HepG2 (cell line): Measurements from ENCODE around the gene EPB42. TPM values are rescaled to one million over a fixed set of nuclear protein-coding genes. Genes with fewer than 3 reads are reported as not detected.

Source experiments
- ARNT2 ChIP-seq: sonication (generic); formaldehyde crosslinking; IDR thresholded peaks from 2 replicates; pipeline ENCODE4 v1.8.0; 2022; ENCODE audit warnings: mild to moderate bottlenecking, low read depth, missing genetic modification reagents, moderate library complexity
- CEBPZ ChIP-seq: IDR thresholded peaks from 2 replicates; pipeline ENCODE4 v1.6.1; 2012; ENCODE audit warnings: low read length, improper control_type of control experiment
- EZH2 ChIP-seq: conservative IDR thresholded peaks from 2 replicates; pipeline ENCODE4 v1.6.1; 2012; ENCODE audit warnings: mild to moderate bottlenecking, low read depth, low read length, moderate library complexity
- FOXK2 ChIP-seq: fragments of 450-650 bp; IDR thresholded peaks from 2 replicates; pipeline ENCODE4 v1.6.1; 2016
- GABPA ChIP-seq, 2 experiments: IDR thresholded peaks; 2 replicates each; pipeline ENCODE4 v1.6.1; 2011 to 2016; ENCODE audit warnings: low read depth in 2 of 2, low read length in 1 of 2, missing biosample characterization in 1 of 2, missing genetic modification characterization in 1 of 2
- GMEB1 ChIP-seq: sonication (generic); formaldehyde crosslinking; IDR thresholded peaks from 2 replicates; pipeline ENCODE4 v1.5.1; 2020; ENCODE audit warnings: missing genetic modification reagents, mild to moderate bottlenecking, borderline replicate concordance
- HDAC2 ChIP-seq: sonication (generic); formaldehyde crosslinking; IDR thresholded peaks from 2 replicates; pipeline ENCODE4 v1.4.0; 2020; ENCODE audit warnings: missing genetic modification reagents
- HMG20A ChIP-seq: IDR thresholded peaks from 2 replicates; pipeline ENCODE4 v1.6.1; 2016; ENCODE audit warnings: borderline replicate concordance
- JDP2 ChIP-seq: sonication (generic); formaldehyde crosslinking; IDR thresholded peaks from 2 replicates; pipeline ENCODE4 v1.8.1; 2022; ENCODE audit warnings: missing genetic modification reagents, borderline replicate concordance
- MTF1 ChIP-seq: sonication (generic); formaldehyde crosslinking; IDR thresholded peaks from 2 replicates; pipeline ENCODE4 v1.5.0; 2020; ENCODE audit warnings: missing genetic modification reagents
- NAIF1 ChIP-seq: sonication (generic); formaldehyde crosslinking; IDR thresholded peaks from 2 replicates; pipeline ENCODE4 v1.5.0; 2020; ENCODE audit warnings: mild to moderate bottlenecking, missing genetic modification reagents, borderline replicate concordance
- POLR2G ChIP-seq: fragments of 200-400 bp; formaldehyde crosslinking; IDR thresholded peaks from 2 replicates; pipeline ENCODE4 v1.6.1; 2018; ENCODE audit warnings: mild to moderate bottlenecking, low read depth, low read length, moderate library complexity
- SNAPC5 ChIP-seq: sonication (generic); formaldehyde crosslinking; IDR thresholded peaks from 2 replicates; pipeline ENCODE4 v1.8.1; 2023; ENCODE audit warnings: mild to moderate bottlenecking, missing genetic modification reagents, borderline replicate concordance
- TARDBP ChIP-seq: sonication (generic); formaldehyde crosslinking; IDR thresholded peaks from 2 replicates; pipeline ENCODE4 v1.8.0; 2022; ENCODE audit warnings: mild to moderate bottlenecking, missing genetic modification reagents
- XBP1 ChIP-seq: sonication (generic); formaldehyde crosslinking; IDR thresholded peaks from 2 replicates; pipeline ENCODE4 v1.5.0; 2020; ENCODE audit warnings: missing genetic modification reagents
- ZBTB21 ChIP-seq: sonication (generic); formaldehyde crosslinking; IDR thresholded peaks from 2 replicates; pipeline ENCODE4 v1.4.0; 2020; ENCODE audit warnings: missing genetic modification reagents
- ZMYM4 ChIP-seq: sonication (generic); formaldehyde crosslinking; IDR thresholded peaks from 2 replicates; pipeline ENCODE4 v1.8.1; 2023; ENCODE audit warnings: mild to moderate bottlenecking, missing genetic modification reagents
- ZNF253 ChIP-seq: sonication (generic); formaldehyde crosslinking; IDR thresholded peaks from 2 replicates; pipeline ENCODE4 v1.8.0; 2022; ENCODE audit warnings: mild to moderate bottlenecking, missing genetic modification reagents, borderline replicate concordance
- ZNF280D ChIP-seq: sonication (generic); formaldehyde crosslinking; IDR thresholded peaks from 2 replicates; pipeline ENCODE4 v1.5.1; 2020; ENCODE audit warnings: mild to moderate bottlenecking, missing genetic modification reagents
- ZNF567 ChIP-seq: sonication (generic); formaldehyde crosslinking; IDR thresholded peaks from 2 replicates; pipeline ENCODE4 v1.8.1; 2023; ENCODE audit warnings: mild to moderate bottlenecking, missing genetic modification reagents, borderline replicate concordance
- ZSCAN12 ChIP-seq: sonication (generic); formaldehyde crosslinking; IDR thresholded peaks from 2 replicates; pipeline ENCODE4 v1.9.0; 2021; ENCODE audit warnings: mild to moderate bottlenecking, missing genetic modification reagents
- ZSCAN20 ChIP-seq: sonication (generic); formaldehyde crosslinking; IDR thresholded peaks from 2 replicates; pipeline ENCODE4 v1.4.0; 2020; ENCODE audit warnings: missing genetic modification reagents, mild to moderate bottlenecking, borderline replicate concordance
- polyA plus RNA-seq, 8 experiments: library from polyadenylated mRNA; depleted of rRNA in 3 of 8; stranded (reverse) in 7 of 8; unstranded in 1 of 8; fragments of >200 nt; fragmentation: Illumina TruSeq in 4 of 8; extraction: Trizol in 4 of 8; gene quantifications; 2 replicates each; pipeline versions ENCODE4 v1.2.1 to v1.2.3, GENCODE V29; 2011 to 2016; ENCODE audit warnings: low read depth in 4 of 8, missing spikeins in 1 of 8, mixed read lengths in 1 of 8; ENCODE audit not compliant: insufficient read depth in 1 of 8
- total RNA-seq, 5 experiments: library from RNA; depleted of rRNA; stranded (reverse); fragments of >200 nt; fragmentation: Illumina TruSeq; extraction: Trizol; gene quantifications; 2 replicates each; pipeline ENCODE4 v1.2.3, GENCODE V29; 2016; ENCODE audit warnings: low read depth in 1 of 5

The EPB42 gene
- total and polyA plus RNA-seq, 2 of the 13 experiments (the other 11 are each of a cell fraction or from before 2014, with no cell fraction given) = not detected

DNA sequence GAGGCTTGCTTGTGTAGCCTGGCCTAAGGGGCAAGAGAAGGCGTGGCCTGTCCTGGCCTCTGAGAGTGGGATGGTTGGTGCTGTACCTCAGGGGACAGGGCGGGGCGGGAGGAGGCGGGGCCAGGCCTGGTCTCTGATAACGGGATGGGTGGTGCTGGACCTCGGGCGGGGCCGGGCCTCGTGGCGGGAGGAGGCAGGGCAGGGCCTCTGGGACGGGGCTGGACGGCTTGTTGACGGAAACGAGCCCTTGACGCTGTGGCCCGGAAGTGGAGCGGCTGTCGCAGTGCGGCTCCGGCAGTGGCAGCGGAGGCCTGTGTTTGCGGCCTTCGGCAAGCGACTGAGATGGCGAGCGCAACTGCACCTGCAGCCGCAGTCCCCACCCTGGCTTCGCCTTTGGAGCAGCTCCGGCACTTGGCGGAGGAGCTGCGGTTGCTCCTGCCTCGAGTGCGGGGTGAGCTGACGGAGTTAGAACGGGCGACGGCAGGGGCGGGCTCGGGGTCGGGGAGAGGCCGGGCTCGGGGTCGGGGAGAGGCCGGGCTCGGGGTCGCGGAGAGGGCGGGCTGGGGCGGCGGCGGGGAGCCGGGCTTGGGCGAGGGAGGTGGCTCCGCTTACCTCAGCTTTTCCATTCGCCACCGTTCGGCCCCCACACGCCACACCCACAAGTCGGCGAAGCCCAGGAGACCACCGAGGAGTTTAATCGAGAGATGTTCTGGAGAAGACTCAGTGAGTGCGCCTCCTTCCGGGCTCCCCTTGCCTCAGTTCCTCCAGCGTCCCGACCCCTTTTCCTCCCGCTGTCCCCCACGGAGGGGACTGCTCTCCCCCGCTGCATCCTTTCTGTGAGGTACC, 35.4 kb downstream of the EPB42 start, which contains the start of gene CCNDBP1 (continued):
- TF ChIP-seq ZBTB21 (CRISPR knock-in tag) (no peak), MTF1 (CRISPR knock-in tag) (no peak), XBP1 (no peak), ZNF567 (CRISPR knock-in tag) (no peak), CEBPZ (no peak), NAIF1 (no peak), ZNF253 (CRISPR knock-in tag) (no peak), GMEB1 (peak; percentile 63), ZSCAN20 (no peak), SNAPC5 (no peak), HDAC2 (CRISPR knock-in tag) (peak; percentile 45; the same call in 1 of the 2 replicates), ZNF280D (CRISPR knock-in tag) (peak; percentile 89), JDP2 (CRISPR knock-in tag) (no peak), POLR2G (peak; percentile 95), ARNT2 (peak; percentile 62; the same call in 1 of the 2 replicates), ZMYM4 (CRISPR knock-in tag) (peak; percentile 74), FOXK2 (peak; percentile 97), EZH2 (no peak), ZSCAN12 (CRISPR knock-in tag) (no peak), HMG20A (CRISPR knock-in tag) (no peak), GABPA (IDR thresholded peaks at IDR 0.05; ENCODE audit: low read depth, low read length) (peak; percentile 73), GABPA (CRISPR knock-in tag; IDR thresholded peaks at IDR 0.05; ENCODE audit: low read depth) (peak; percentile 86), TARDBP (CRISPR knock-in tag) (peak; percentile 47; the same call in 1 of the 2 replicates)
